Hepatocyte (in vitro differentiated cells): ENCODE measurements around the gene GRM4.

Source experiments
- EZH2 ChIP-seq: fragments of 200-600 bp; sonication (generic); IDR thresholded peaks from 2 replicates; pipeline ENCODE4 v1.6.1; 2016; ENCODE audit warnings: antibody characterized with exemption, mild to moderate bottlenecking, borderline replicate concordance
- EZH2phosphoT487 ChIP-seq: fragments of 200-600 bp; sonication (generic); IDR thresholded peaks from one replicate; pipeline ENCODE4 v1.6.1; 2018; ENCODE audit warnings: antibody characterized with exemption, mild to moderate bottlenecking, low read depth, moderate library complexity; ENCODE audit not compliant: unreplicated experiment, severe bottlenecking
- TF ChIP-seq, protein P1 (sequence below): fragments of 200-600 bp; sonication (generic); IDR thresholded peaks from 2 replicates; pipeline ENCODE4 v1.5.1; 2016; ENCODE audit warnings: antibody characterized with exemption, mild to moderate bottlenecking; ENCODE audit not compliant: poor library complexity

GRCh38 chr6:34028691-34029360 is 117.1 kb downstream of the GRM4 start:
- TF ChIP-seq, protein P1, sequence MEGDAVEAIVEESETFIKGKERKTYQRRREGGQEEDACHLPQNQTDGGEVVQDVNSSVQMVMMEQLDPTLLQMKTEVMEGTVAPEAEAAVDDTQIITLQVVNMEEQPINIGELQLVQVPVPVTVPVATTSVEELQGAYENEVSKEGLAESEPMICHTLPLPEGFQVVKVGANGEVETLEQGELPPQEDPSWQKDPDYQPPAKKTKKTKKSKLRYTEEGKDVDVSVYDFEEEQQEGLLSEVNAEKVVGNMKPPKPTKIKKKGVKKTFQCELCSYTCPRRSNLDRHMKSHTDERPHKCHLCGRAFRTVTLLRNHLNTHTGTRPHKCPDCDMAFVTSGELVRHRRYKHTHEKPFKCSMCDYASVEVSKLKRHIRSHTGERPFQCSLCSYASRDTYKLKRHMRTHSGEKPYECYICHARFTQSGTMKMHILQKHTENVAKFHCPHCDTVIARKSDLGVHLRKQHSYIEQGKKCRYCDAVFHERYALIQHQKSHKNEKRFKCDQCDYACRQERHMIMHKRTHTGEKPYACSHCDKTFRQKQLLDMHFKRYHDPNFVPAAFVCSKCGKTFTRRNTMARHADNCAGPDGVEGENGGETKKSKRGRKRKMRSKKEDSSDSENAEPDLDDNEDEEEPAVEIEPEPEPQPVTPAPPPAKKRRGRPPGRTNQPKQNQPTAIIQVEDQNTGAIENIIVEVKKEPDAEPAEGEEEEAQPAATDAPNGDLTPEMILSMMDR = no peak
- TF ChIP-seq EZH2 (no peak), EZH2phosphoT487 (no peak)
